Omental fat pad (tissue), 4 donors: ENCODE measurements around the gene BTG4. TPM values are rescaled to one million over a fixed set of nuclear protein-coding genes. Genes with fewer than 3 reads are reported as not detected.

ENCODE experiments used
- ATAC-seq: fragments of 150-250 bp; one replicate; pipeline ENCODE4 v1.9.1; 2016; ENCODE audit warnings: mild to moderate bottlenecking, moderate library complexity; ENCODE audit not compliant: low FRiP score
- DNase-seq: peaks from one replicate; pipeline ENCODE4 v3.0.0-alpha.2; 2019; ENCODE audit warnings: low spot score
- CTCF ChIP-seq, 3 donors: fragments of 450-650 bp; IDR thresholded peaks; one replicate each; pipeline ENCODE4 v1.5.1; 2016 to 2017; ENCODE audit warnings: antibody characterized with exemption in 3 of 3, mild to moderate bottlenecking in 3 of 3, moderate library complexity in 2 of 3
- total RNA-seq, 4 donors: library from RNA; depleted of rRNA; stranded (reverse); fragments of >200 nt; gene quantifications; one replicate each; pipeline ENCODE4 v1.1.0, GENCODE V29; 2016

Gene BTG4
- total RNA-seq, 4 donors from 2014 or later, result not detected

- no peak for DNase-seq
- ATAC-seq, result no peak
- TF ChIP-seq CTCF (IDR thresholded peaks at IDR 0.05), result no peak
Observed at GRCh38 chr11:111555255-111555654, 43.1 kb upstream of the BTG4 start.

- no peak for TF ChIP-seq CTCF (IDR thresholded peaks at IDR 0.05)
- ATAC-seq (no peak), DNase-seq (no peak)
Observed at GRCh38 chr11:111554532-111554931, 42.3 kb upstream of the BTG4 start.

GRCh38 chr11:111550258-111550657 lies 38.1 kb upstream of the BTG4 start:
- ATAC-seq, result no peak
- DNase-seq, result no peak
- TF ChIP-seq CTCF (IDR thresholded peaks at IDR 0.05), result no peak

- DNase-seq (no peak), ATAC-seq (no peak)
- TF ChIP-seq CTCF (IDR thresholded peaks at IDR 0.05), result no peak
Observed at GRCh38 chr11:111549869-111550203, 37.6 kb upstream of the BTG4 start.

GRCh38 chr11:111549196-111549868 lies 37.1 kb upstream of the BTG4 start:
- no peak for TF ChIP-seq CTCF (IDR thresholded peaks at IDR 0.05)
- ATAC-seq (no peak), DNase-seq (no peak)

- DNase-seq (no peak), ATAC-seq (no peak)
- no peak for TF ChIP-seq CTCF (IDR thresholded peaks at IDR 0.05)
Observed at GRCh38 chr11:111548525-111548924, 36.3 kb upstream of the BTG4 start.

- DNase-seq, result no peak
- ATAC-seq, result no peak
- TF ChIP-seq CTCF (IDR thresholded peaks at IDR 0.05), result no peak
Observed at GRCh38 chr11:111542606-111543275, 30.6 kb upstream of the BTG4 start.
